Activated CD4-positive, alpha-beta T cell treated with anti-CD3 and anti-CD28 coated beads, Interleukin-2, amount 10 ng/mL, durations not matched to agents 24 days and 14 days (primary cell): ENCODE results near the gene PLCB2. TPM values are rescaled to one million over a fixed set of nuclear protein-coding genes. Genes with fewer than 3 reads are reported as not detected.

Source experiments
- DNase-seq: peaks from one replicate; pipeline ENCODE4 v3.0.0; 2022
- H3K27ac Mint-ChIP-seq: one replicate; pipeline ENCODE4 v1.8.0; 2022; ENCODE audit warnings: mild to moderate bottlenecking, mixed read lengths
- H3K27me3 Mint-ChIP-seq: one replicate; pipeline ENCODE4 v1.8.0; 2022; ENCODE audit warnings: mixed read lengths
- H3K36me3 Mint-ChIP-seq: one replicate; pipeline ENCODE4 v1.8.0; 2022; ENCODE audit warnings: low read depth, mild to moderate bottlenecking, mixed read lengths
- H3K4me1 Mint-ChIP-seq: one replicate; pipeline ENCODE4 v1.8.0; 2021; ENCODE audit warnings: mixed read lengths
- H3K4me3 Mint-ChIP-seq: one replicate; pipeline ENCODE4 v1.8.0; 2022; ENCODE audit warnings: mild to moderate bottlenecking, moderate library complexity, mixed read lengths
- H3K9me3 Mint-ChIP-seq: one replicate; pipeline ENCODE4 v1.8.0; 2021; ENCODE audit warnings: mixed read lengths
- intact Hi-C: fragments of 100-400 bp; cut with micrococcal nuclease; formaldehyde crosslinking; loops from one replicate; pipeline ENCODE4 v1.15.1; 2023
- total RNA-seq: library from RNA; stranded (reverse); gene quantifications from 2 replicates; pipeline ENCODE4 v1.2.3, GENCODE V29; 2022

PLCB2 gene
- total RNA-seq, 1 donor from 2014 or later: 95.7 TPM

DNA sequence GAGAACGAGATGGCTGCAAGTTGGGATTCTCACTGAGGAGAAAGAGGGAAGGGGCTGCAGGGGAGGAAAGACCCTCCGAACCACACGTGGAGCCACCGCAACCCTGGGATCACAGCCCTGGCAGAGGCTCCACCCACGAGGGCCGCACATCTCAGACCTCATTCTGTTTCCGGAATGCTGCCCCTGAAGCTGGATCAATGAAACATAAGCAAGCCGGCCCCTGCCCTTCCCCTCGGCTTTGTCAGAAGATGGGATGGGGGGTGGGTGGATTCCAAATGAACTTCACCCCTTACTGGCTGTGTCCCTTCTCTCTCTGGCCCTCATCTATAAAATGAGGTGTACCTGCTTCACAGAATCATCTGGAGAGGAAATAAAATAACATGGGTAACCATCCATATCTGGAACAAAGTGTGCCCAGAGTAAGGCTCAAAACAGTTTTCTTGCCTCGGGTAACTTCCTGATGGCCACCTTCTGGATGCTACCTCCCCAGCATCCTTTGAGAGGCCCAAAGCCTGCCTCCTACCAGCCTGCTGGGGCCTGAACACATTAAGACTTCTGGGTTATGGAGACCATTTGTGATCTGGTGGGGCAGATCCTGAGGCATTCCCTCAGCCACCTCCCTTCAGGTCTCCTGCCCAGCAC lies 37.6 kb upstream of the PLCB2 start:
- Mint-ChIP-seq H3K4me1 (peaks cover 2% of the 10 kb centered on the region), H3K27me3 (no peaks in the 10 kb centered on the region), H3K27ac (no peak overlapping the region), H3K36me3 (no peaks in the 10 kb centered on the region), H3K9me3 (no peaks in the 10 kb centered on the region), H3K4me3 (no peak overlapping the region)
- DNase-seq: no peak
- intact Hi-C loops: no loop called here

DNA sequence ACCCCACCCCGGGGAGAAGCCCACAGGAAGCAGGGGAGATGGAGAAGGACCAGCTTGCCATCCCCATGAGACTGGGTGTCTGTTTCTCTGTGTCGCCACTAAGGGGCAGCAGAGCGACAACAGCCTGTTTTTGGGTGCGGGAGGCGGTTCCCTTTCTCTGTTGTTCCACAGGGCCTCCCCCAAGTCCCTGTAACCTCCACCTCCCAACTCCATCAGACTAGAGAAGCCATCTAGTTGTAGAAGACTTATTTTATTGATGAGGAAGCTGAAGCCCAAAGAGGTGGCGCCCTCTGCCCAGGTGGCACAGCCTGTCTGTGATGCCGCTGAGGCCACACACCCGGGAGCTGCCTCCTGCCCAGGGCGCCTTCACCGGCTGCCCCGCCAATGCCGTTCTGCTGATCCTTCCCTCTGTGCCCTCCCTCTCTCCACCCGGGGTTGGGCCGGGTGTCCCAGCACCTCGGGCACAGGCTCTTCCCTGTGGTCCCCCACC lies 36.9 kb upstream of the PLCB2 start:
- no peaks in the 10 kb centered on the region for H3K9me3 Mint-ChIP-seq
- peak; percentile 91 for DNase-seq
- H3K4me1 Mint-ChIP-seq: peaks cover 2% of the 10 kb centered on the region
- no peaks in the 10 kb centered on the region for H3K27me3 Mint-ChIP-seq
- no peak overlapping the region for H3K27ac Mint-ChIP-seq
- no peaks in the 10 kb centered on the region for H3K36me3 Mint-ChIP-seq
- intact Hi-C loops: loop anchor here (1.0 kb wide), 2 partner anchors 14 to 78 kb away; partner anchors contain the start of gene DISP2
- H3K4me3 Mint-ChIP-seq: no peak overlapping the region

DNA sequence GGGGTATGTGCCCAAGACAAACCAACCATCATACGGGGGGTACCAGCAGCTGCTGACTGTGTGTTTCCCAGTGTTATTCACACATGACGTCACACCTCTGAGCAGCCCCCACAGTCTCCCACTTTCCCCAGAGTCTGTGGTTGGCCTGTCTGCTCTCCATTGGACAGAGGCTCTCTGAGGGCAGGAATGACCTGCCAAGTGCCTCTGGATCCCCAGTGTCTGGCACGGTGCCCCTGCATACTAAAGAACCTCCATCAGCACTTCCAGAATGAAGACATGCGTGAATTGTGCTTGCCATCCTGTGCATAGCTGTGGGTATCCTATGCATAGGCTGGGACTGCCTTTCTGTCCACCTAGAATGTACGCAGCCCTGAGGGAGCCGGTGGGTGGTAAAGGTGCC lies 36.5 kb upstream of the PLCB2 start:
- intact Hi-C loops: loop anchor here (1.0 kb wide), 2 partner anchors 14 to 78 kb away; partner anchors contain the start of gene DISP2
- no peak for DNase-seq
- Mint-ChIP-seq H3K27ac (no peak overlapping the region), H3K4me3 (no peak overlapping the region), H3K27me3 (no peaks in the 10 kb centered on the region), H3K4me1 (peaks cover 2% of the 10 kb centered on the region), H3K9me3 (no peaks in the 10 kb centered on the region), H3K36me3 (no peaks in the 10 kb centered on the region)

DNA sequence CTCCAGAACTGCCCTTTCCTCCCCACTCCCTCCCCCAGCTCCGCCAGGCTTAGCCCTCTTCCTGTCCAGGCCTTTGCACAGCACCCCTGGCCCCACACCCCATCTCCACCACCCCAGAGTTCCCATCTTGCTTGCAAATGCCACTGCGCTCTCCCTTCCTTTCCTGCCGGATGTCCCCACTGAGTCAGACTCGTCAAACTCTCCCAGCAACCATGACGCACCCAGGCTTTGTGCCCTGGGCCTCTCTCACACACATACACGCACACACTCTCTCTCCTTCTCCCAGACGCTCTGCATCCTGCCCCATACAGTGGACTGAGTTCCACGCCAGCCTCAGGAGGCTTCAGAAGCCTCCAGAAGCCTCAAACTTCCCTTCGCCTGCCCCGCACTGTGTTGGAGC lies 35.8 kb upstream of the PLCB2 start:
- intact Hi-C loops: no loop called here
- H3K4me3 Mint-ChIP-seq: no peak overlapping the region
- DNase-seq: no peak
- H3K9me3 Mint-ChIP-seq: no peaks in the 10 kb centered on the region
- H3K36me3 Mint-ChIP-seq: no peaks in the 10 kb centered on the region
- H3K27me3 Mint-ChIP-seq: no peaks in the 10 kb centered on the region
- no peak overlapping the region for H3K27ac Mint-ChIP-seq
- H3K4me1 Mint-ChIP-seq: peaks cover 3% of the 10 kb centered on the region

DNA sequence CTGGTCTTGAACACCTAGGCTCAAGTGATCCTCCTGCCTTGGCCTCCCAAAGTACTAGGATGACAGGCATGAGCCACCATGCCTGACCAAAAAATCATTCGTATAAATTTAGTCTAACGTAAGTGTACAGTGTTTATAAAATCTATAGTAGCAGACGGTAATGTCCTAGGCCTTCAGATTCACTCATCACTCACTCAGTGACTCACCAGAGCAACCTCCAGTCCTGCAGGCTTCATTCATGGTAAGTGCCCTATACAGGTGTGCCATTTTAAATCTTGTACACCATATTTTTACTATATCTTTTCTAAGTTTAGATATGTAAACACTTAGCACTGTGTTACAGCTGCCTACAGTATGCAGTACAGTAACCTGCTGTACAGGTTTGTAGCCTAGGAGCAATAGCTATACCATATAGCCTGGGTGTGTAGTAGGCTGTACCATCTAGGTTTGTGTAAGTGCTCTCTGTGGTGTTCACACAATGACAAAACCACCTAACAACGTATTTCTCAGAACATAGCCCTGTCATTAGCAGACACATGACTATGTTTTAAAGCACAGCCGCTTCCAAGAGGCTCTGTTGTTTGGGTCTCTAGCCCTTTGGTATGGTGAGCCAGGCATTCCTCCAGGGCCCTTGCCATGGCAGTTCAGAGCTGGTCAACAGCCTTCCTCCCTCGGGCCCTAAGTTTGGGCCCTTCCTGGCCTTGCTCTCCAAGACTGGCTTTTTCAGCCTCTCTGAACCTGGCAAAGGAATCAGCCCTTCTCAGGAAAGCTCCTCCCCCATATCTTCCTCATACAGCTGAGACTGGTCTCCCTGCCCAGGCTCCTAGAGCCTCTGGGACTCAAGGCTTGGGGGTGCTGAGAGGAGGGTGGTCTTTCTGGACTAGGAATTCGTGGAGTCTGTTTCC lies 34.9 kb upstream of the PLCB2 start:
- DNase-seq: no peak
- intact Hi-C loops: no loop called here
- Mint-ChIP-seq H3K9me3 (no peaks in the 10 kb centered on the region), H3K36me3 (no peaks in the 10 kb centered on the region), H3K27me3 (no peaks in the 10 kb centered on the region), H3K27ac (no peak overlapping the region), H3K4me1 (peaks cover 8% of the 10 kb centered on the region), H3K4me3 (no peak overlapping the region)

DNA sequence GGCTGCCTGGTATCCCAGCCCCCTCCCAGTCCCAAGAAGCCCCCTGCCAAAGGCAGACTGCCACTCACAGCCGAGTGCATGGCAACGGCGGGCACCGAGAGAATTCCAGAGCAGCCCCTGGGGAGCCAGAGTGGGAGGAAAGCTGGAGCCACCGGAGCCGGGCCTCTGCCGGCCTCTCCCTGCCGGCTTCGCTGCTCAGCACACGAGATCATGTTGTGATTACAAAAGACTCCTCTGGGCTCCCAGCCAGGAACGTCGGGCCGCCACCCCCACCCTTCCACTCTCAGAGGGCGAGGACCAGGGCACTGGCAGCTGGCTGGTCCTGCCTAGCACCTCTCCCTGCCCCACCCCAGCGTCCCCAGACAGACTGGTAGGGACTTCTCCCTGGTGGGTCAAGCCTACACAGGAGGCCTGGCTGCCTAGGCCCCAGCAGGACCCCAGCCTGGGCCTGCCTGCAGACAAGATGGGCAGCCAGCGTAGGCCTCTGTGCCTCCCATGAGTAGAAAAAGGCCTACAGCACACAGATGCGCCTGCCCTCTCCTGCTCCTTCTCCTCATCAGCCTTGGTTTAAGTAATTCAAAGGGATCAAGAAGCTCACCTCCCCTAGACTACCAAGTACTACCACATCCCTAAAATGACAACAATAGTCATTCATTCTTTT lies 33.1 kb upstream of the PLCB2 start, which contains the start of gene CCDC9B:
Gene CCDC9B, minus strand, starts transcription at position 200 of the 661 bp plus-strand sequence. Its CDS starts 120 bp downstream, at position 80.
- Mint-ChIP-seq H3K27me3 (no peaks in the 10 kb centered on the region), H3K9me3 (no peaks in the 10 kb centered on the region), H3K27ac (no peak within 1 kb of the TSS), H3K4me3 (no peak within 1 kb of the TSS), H3K36me3 (no peaks in the 10 kb centered on the region), H3K4me1 (peaks cover 8% of the 10 kb centered on the region)
- intact Hi-C loops: no loop called here
- DNase-seq: no peak

DNA sequence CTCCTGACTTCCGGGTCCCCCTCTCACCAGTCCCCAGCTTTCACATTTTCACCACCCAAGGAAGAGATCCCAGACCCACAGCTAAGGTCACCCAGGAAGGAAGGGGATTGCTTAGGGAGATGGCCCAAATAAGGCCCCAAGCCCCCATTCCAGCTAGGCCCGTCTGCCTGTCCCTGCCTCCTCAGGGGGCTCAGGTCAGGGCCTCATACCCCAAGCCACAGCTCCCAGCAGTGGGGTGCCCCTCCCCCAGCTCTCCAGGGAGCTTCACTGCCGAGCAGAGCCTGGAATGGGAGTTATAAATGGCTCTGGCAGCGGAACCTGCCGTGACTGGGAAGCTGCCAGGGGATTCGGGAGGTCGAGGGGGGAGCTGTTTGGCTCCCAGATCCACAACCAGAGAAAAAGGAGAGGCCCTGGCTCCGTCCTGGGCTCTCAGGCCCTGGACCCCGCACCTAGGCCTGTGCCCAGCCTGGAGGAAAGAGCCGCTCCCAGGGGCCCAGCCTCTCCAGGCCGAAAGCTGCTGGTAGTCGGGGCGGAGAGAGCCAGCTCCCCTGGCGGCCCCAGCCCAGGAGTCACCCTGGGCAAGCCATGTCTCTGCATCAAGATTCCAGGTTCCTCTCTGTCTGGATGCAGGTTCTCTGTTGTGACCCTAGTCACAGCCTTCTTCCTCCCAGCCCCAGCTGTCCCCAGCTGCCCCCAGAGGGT lies 32.5 kb upstream of the PLCB2 start:
- intact Hi-C loops: no loop called here
- no peak for DNase-seq
- Mint-ChIP-seq H3K27ac (no peak overlapping the region), H3K36me3 (no peaks in the 10 kb centered on the region), H3K27me3 (no peaks in the 10 kb centered on the region), H3K4me3 (no peak overlapping the region), H3K4me1 (peaks cover 8% of the 10 kb centered on the region), H3K9me3 (no peaks in the 10 kb centered on the region)

DNA sequence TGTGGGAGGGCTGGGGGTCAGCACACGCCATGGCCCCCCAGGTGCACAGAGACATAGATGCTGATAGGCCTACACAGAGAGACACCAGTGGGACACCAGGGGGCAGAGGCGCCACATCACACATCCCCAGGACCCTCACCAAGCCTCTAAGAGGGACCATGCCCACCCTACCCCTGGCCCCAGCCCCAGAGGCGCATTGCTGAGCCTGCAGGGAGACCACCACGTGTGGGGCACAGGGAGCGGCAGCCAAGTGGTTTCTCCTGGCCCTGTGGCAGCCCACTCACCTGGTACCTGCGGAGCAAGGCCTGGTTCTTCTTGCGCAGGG lies 31.8 kb upstream of the PLCB2 start:
- Mint-ChIP-seq H3K27me3 (no peaks in the 10 kb centered on the region), H3K9me3 (no peaks in the 10 kb centered on the region), H3K4me3 (no peak overlapping the region), H3K36me3 (no peaks in the 10 kb centered on the region), H3K27ac (no peak overlapping the region), H3K4me1 (peaks cover 8% of the 10 kb centered on the region)
- intact Hi-C loops: no loop called here
- no peak for DNase-seq

DNA sequence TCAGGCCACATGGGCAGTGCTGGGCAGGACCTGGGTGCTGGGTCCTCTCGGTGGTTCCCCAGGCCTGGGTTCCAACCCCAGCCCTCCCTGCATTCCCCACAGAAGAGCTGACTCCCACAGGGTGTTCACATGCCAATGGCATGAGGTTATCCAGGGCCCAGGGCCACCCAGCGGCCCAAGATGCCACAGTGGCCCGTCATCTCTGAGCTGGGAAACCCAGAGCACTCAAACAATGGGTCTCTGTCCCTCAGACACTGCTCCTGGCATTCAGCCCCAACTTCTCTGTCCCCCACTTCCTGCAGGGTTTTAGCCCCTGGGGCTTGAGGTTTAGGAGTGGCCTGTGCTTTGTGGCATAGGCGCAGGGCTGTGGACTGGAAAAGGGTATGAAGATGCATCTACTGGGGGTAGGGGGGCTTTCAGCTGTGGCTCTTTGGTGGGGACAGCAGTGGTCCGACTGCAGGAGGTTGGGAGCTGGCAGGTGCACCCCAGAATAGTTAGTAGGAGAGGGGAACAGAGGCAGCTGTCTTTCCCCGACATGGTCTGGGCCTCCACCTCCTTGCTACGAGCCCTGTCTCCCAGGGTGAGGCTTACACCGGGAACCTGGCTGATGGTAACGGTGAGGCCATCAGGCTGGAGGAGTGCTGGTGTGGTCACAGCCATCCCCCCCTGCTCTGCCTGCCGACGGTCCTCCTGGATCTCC lies 31.3 kb upstream of the PLCB2 start:
- H3K9me3 Mint-ChIP-seq: no peaks in the 10 kb centered on the region
- H3K27ac Mint-ChIP-seq: no peak overlapping the region
- H3K4me1 Mint-ChIP-seq: peaks cover 10% of the 10 kb centered on the region
- no peak for DNase-seq
- H3K4me3 Mint-ChIP-seq: no peak overlapping the region
- no peaks in the 10 kb centered on the region for H3K36me3 Mint-ChIP-seq
- intact Hi-C loops: loop anchor here (1.0 kb wide), 2 partner anchors 16 to 60 kb away; partner anchors contain the start of gene INAFM2
- no peaks in the 10 kb centered on the region for H3K27me3 Mint-ChIP-seq

DNA sequence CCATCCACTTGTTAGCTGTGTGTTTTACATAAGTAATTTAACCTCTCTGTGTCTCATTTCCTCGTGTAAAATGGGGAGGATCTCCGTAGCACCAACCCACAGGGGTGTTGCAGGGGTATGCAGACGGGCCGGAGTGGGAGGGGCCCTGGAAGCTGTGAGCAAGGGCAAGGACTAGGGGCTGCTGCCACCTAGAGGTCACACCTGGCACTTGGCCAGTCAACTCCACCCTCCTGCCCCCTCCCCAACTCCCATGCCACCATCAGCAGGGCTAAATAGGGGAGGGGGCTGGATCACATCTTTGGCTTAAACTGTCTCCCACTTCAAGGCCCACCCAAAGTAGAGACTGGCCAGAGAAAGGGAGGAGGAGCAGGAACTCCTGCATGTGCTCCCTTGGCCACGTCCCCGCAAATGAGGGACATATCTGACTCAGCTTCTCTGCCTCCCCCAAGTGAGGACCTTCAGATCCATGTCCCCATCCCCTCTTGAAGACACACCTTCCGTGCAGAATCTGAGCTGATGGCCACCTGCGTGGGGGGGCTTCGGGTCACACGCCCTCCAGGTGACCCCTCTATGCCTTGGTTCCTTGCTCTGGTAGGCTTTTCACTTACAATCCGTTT lies 30.4 kb upstream of the PLCB2 start:
- no peak overlapping the region for H3K27ac Mint-ChIP-seq
- H3K36me3 Mint-ChIP-seq: no peaks in the 10 kb centered on the region
- H3K9me3 Mint-ChIP-seq: no peaks in the 10 kb centered on the region
- intact Hi-C loops: loop anchor here (1.0 kb wide), 2 partner anchors 15 to 59 kb away; partner anchors contain the start of gene INAFM2
- peak; percentile 94 for DNase-seq
- H3K27me3 Mint-ChIP-seq: no peaks in the 10 kb centered on the region
- peaks cover 13% of the 10 kb centered on the region for H3K4me1 Mint-ChIP-seq
- H3K4me3 Mint-ChIP-seq: no peak overlapping the region

DNA sequence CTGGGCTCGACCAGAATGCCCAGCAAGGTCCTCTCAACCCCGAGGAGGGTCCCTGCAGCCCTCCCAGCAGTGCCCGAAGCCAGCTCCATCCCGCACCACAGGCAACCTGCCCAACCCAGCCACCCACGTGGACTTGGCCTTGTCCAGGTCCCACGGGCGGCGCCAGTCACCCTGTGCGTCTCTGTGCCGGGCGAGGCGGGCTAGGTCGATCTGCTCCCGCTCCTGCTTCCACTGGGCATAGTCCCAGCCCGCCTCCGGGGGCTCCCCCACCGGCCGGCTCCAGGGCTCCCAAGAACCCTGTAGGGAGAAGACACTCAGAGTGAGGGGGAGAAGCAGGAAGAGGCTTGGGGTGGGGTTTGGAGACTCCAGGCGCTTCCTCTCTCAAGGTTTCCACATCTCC lies 29.9 kb upstream of the PLCB2 start:
- Mint-ChIP-seq H3K4me1 (peaks cover 13% of the 10 kb centered on the region), H3K36me3 (no peaks in the 10 kb centered on the region), H3K4me3 (no peak overlapping the region), H3K27me3 (no peaks in the 10 kb centered on the region), H3K9me3 (no peaks in the 10 kb centered on the region), H3K27ac (no peak overlapping the region)
- intact Hi-C loops: no loop called here
- DNase-seq: no peak

DNA sequence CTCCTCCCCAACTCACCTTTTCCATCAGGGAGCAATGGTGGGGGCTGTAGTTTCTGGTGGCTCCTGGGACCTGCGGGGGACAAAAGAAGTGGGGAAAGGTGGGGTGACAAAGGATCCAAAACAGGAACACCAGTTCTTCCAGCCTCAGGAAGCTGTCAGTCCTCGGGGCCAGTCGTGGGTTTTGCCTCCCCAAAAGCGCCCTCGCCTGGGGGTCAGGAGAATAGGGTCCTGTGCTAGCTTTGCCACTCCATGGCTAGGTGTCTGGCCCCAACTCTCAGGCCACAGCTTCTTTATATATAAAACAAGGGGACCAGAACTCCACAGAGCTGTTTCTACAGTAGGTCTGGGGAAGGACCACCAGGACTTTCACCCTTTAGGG lies 29.0 kb upstream of the PLCB2 start:
- Mint-ChIP-seq H3K4me3 (no peak overlapping the region), H3K36me3 (no peaks in the 10 kb centered on the region), H3K4me1 (peaks cover 13% of the 10 kb centered on the region), H3K9me3 (no peaks in the 10 kb centered on the region), H3K27me3 (no peaks in the 10 kb centered on the region), H3K27ac (no peak overlapping the region)
- intact Hi-C loops: no loop called here
- DNase-seq: peak; percentile 66
